Astrocyte (in vitro differentiated cells and primary cell): ENCODE measurements around the gene HNRNPM.

Experiments
- EZH2 ChIP-seq: IDR thresholded peaks from 2 replicates; pipeline ENCODE4 v1.6.1; 2012; ENCODE audit warnings: mild to moderate bottlenecking, low read length, inconsistent platforms; ENCODE audit not compliant: insufficient read depth
- TF ChIP-seq, protein P1 (sequence below): IDR thresholded peaks from 2 replicates; pipeline ENCODE4 v1.5.1; 2011; ENCODE audit warnings: low read depth, mild to moderate bottlenecking, inconsistent platforms, low read length, moderate library complexity; ENCODE audit not compliant: insufficient read depth

DNA sequence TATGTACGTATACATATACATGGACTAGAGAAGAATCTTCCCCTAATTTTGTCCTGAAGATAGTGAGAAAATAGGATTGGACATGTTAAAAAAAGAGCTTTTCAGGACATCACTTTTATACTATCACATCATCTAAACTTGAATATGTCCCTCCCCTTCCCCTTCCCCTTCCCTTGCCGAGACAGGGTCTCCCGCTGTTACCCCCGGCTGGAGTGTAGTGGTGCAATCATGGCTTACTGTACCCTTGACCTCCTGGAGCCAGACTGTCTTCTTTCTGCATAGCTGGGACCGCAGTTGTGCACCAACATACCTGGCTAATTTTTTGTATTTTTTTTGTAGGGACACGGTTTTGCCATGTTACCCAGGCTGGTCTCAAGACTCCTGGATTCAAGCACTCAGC, 6.6 kb downstream of the HNRNPM start:
- TF ChIP-seq EZH2 = no peak
- TF ChIP-seq, protein P1, sequence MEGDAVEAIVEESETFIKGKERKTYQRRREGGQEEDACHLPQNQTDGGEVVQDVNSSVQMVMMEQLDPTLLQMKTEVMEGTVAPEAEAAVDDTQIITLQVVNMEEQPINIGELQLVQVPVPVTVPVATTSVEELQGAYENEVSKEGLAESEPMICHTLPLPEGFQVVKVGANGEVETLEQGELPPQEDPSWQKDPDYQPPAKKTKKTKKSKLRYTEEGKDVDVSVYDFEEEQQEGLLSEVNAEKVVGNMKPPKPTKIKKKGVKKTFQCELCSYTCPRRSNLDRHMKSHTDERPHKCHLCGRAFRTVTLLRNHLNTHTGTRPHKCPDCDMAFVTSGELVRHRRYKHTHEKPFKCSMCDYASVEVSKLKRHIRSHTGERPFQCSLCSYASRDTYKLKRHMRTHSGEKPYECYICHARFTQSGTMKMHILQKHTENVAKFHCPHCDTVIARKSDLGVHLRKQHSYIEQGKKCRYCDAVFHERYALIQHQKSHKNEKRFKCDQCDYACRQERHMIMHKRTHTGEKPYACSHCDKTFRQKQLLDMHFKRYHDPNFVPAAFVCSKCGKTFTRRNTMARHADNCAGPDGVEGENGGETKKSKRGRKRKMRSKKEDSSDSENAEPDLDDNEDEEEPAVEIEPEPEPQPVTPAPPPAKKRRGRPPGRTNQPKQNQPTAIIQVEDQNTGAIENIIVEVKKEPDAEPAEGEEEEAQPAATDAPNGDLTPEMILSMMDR = no peak
